Upper lobe of right lung (tissue), 1 donor: ENCODE data around the gene MXD3. TPM values are rescaled to one million over a fixed set of nuclear protein-coding genes. Genes with fewer than 3 reads are reported as not detected.

Source experiments
- ATAC-seq: fragments of 200-7000 bp; cut with Tn5 transposase; one replicate; pipeline ENCODE4 v1.9.1; 2020; ENCODE audit warnings: mild to moderate bottlenecking, moderate library complexity
- DNase-seq: peaks from one replicate; pipeline ENCODE4 v3.0.0-alpha.2; 2020
- H3K27ac ChIP-seq: fragments of 200-600 bp; one replicate; pipeline ENCODE4 v1.8.0; 2022
- H3K27me3 ChIP-seq: fragments of 200-600 bp; one replicate; pipeline ENCODE4 v1.8.0; 2022; ENCODE audit warnings: mild to moderate bottlenecking
- H3K36me3 ChIP-seq: fragments of 200-600 bp; one replicate; pipeline ENCODE4 v1.8.0; 2022
- H3K4me1 ChIP-seq: fragments of 200-600 bp; one replicate; pipeline ENCODE4 v1.8.0; 2022
- H3K4me3 ChIP-seq: fragments of 200-600 bp; one replicate; pipeline ENCODE4 v1.8.0; 2022; ENCODE audit warnings: mild to moderate bottlenecking
- H3K9me3 ChIP-seq: fragments of 200-600 bp; one replicate; pipeline ENCODE4 v1.8.0; 2022
- CTCF ChIP-seq: fragments of 200-600 bp; IDR thresholded peaks from one replicate; pipeline ENCODE4 v1.8.0; 2022; ENCODE audit warnings: antibody characterized with exemption
- intact Hi-C: fragments of 100-400 bp; cut with DNase I; formaldehyde crosslinking; loops from one replicate; pipeline ENCODE4 v1.11.0; 2022
- total RNA-seq: library from RNA; stranded (reverse); fragmentation: NEBNext Ultra II Directional; extraction: Animal tissue kit (Norgen Biotek cat#: 25700); gene quantifications from one replicate; pipeline ENCODE4 v1.2.1, GENCODE V29; 2021
- donor health status: DM: no; HTN: yes; CAD: no; lungs with severe emphysema.

MXD3 gene
- total RNA-seq, 1 donor from 2014 or later = 10.1 TPM

GRCh38 chr5:177320879-177321278 is 9.2 kb upstream of the MXD3 start:
- TF ChIP-seq CTCF = no peak
- Histone ChIP-seq H3K27ac (no peak overlapping the region), H3K9me3 (no peaks in the 10 kb centered on the region), H3K27me3 (no peaks in the 10 kb centered on the region), H3K4me1 (no peaks in the 10 kb centered on the region), H3K36me3 (no peaks in the 10 kb centered on the region), H3K4me3 (no peak overlapping the region)
- peak; percentile 75 for ATAC-seq
- peak; percentile 56 for DNase-seq
- intact Hi-C loops = no loop called here

GRCh38 chr5:177319913-177320588 is 8.4 kb upstream of the MXD3 start:
- ATAC-seq (peak; percentile 38), DNase-seq (peak; percentile 56)
- Histone ChIP-seq H3K27ac (no peak overlapping the region), H3K36me3 (no peaks in the 10 kb centered on the region), H3K4me1 (no peaks in the 10 kb centered on the region), H3K27me3 (no peaks in the 10 kb centered on the region), H3K9me3 (no peaks in the 10 kb centered on the region), H3K4me3 (no peak overlapping the region)
- TF ChIP-seq CTCF = no peak
- intact Hi-C loops = no loop called here

- Histone ChIP-seq H3K9me3 (no peaks in the 10 kb centered on the region), H3K36me3 (no peaks in the 10 kb centered on the region), H3K27me3 (no peaks in the 10 kb centered on the region), H3K27ac (no peak overlapping the region), H3K4me3 (no peak overlapping the region), H3K4me1 (no peaks in the 10 kb centered on the region)
- TF ChIP-seq CTCF = peak; percentile 88
- ATAC-seq = peak; percentile 81
- intact Hi-C loops = no loop called here
- peak; percentile 75 for DNase-seq
Observed at GRCh38 chr5:177317959-177318377, 6.3 kb upstream of the MXD3 start.

- no peak for ATAC-seq
- intact Hi-C loops = no loop called here
Observed at GRCh38 chr5:177316005-177316404, 4.3 kb upstream of the MXD3 start.

GRCh38 chr5:177315411-177315810 is 3.7 kb upstream of the MXD3 start:
- intact Hi-C loops = no loop called here
- peaks cover 20% of the 10 kb centered on the region for H3K4me1 ChIP-seq
- ATAC-seq (no peak), DNase-seq (peak; percentile 45)
- H3K27ac ChIP-seq = no peak overlapping the region
- no peaks in the 10 kb centered on the region for H3K9me3 ChIP-seq
- H3K36me3 ChIP-seq = no peaks in the 10 kb centered on the region
- H3K4me3 ChIP-seq = no peak overlapping the region
- no peaks in the 10 kb centered on the region for H3K27me3 ChIP-seq
- no peak for TF ChIP-seq CTCF

More at GRCh38 chr5:177316005-177316404, 4.3 kb upstream of the MXD3 start:
- no peak overlapping the region for H3K4me3 ChIP-seq
- TF ChIP-seq CTCF = no peak
- no peak for DNase-seq
- H3K27ac ChIP-seq = no peak overlapping the region
- H3K27me3 ChIP-seq = no peaks in the 10 kb centered on the region
- no peaks in the 10 kb centered on the region for H3K9me3 ChIP-seq
- no peaks in the 10 kb centered on the region for H3K36me3 ChIP-seq
- peaks cover 14% of the 10 kb centered on the region for H3K4me1 ChIP-seq
